Mesothelial cell of epicardium (in vitro differentiated cells): ENCODE measurements around the gene P2RY2. TPM values are rescaled to one million over a fixed set of nuclear protein-coding genes. Genes with fewer than 3 reads are reported as not detected.

ENCODE experiments used
- DNase-seq, 2 experiments: peaks; one replicate each; pipeline ENCODE4 v3.0.0; 2021; ENCODE audit warnings: low spot score in 2 of 2; ENCODE audit not compliant: unreplicated experiment in 2 of 2
- H3K27ac Mint-ChIP-seq: 2 replicates; pipeline ENCODE4 v1.8.0; 2021; ENCODE audit warnings: mixed read lengths
- H3K27me3 Mint-ChIP-seq: 2 replicates; pipeline ENCODE4 v1.8.0; 2021; ENCODE audit warnings: low read depth, mixed read lengths
- H3K36me3 Mint-ChIP-seq: 2 replicates; pipeline ENCODE4 v1.8.0; 2021; ENCODE audit warnings: mixed read lengths
- H3K4me1 Mint-ChIP-seq: 2 replicates; pipeline ENCODE4 v1.8.0; 2021; ENCODE audit warnings: mixed read lengths
- H3K4me3 Mint-ChIP-seq: 2 replicates; pipeline ENCODE4 v1.8.0; 2021; ENCODE audit warnings: mild to moderate bottlenecking, moderate library complexity, mixed read lengths
- H3K9me3 Mint-ChIP-seq: 2 replicates; pipeline ENCODE4 v1.8.0; 2021; ENCODE audit warnings: mixed read lengths
- total RNA-seq: library from RNA; stranded (reverse); gene quantifications from 3 replicates; pipeline ENCODE4 v1.2.1, GENCODE V29; 2021
- TF ChIP-seq, protein P1 (sequence below): fragments of 200-600 bp; sonication (generic); IDR thresholded peaks from one replicate; pipeline ENCODE4 v1.5.0; 2021; ENCODE audit warnings: antibody characterized with exemption; ENCODE audit not compliant: unreplicated experiment

Gene P2RY2
- total RNA-seq, 1 donor from 2014 or later, result 4.5 TPM

DNA sequence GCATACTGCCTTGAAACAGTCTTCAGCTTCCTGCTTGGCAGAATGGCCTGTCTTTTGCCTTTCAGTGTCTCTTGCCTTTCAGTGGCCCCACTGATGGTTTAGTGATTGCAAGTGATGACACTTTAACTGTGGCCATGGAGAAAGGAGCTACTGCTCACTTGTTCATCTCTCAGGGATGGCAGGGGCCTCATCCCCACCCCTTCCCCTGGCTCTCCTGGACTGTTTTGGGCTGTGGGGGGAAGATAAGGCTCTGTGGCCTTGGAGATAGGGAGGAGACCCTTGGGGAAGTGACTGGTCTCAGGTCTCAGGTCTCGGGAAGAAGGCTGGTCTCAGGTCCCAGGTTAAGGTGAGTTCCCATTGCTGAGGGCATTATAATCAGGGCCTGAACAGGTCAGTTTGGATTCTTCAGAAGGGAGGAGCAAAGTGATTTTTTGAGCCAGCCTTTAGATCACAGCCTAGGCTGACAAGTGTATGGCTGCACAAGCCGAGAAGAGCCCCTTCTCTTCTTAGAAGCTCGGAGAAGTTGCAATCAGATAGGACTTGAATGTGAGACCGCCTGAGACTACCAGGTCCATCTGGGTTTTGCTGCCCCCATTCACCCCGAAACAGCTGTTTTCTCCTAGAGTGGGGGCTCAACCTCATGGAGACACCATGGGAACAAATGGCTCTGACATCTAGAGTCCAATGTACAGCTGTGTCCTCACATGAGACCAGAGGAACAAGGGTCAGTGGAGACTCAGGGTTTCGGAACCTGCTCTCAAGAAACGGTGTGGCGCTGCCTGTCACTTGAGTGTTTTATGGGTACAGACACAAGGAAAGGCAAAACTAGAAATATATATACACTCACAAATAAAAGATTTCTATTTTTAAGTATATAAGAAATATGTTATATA is 15.9 kb upstream of the P2RY2 start:
- Mint-ChIP-seq H3K27ac (no peak overlapping the region), H3K36me3 (peaks cover 1% of the 10 kb centered on the region), H3K9me3 (no peaks in the 10 kb centered on the region), H3K4me1 (peaks cover 40% of the 10 kb centered on the region), H3K27me3 (no peaks in the 10 kb centered on the region), H3K4me3 (no peak overlapping the region)
- TF ChIP-seq, protein P1, sequence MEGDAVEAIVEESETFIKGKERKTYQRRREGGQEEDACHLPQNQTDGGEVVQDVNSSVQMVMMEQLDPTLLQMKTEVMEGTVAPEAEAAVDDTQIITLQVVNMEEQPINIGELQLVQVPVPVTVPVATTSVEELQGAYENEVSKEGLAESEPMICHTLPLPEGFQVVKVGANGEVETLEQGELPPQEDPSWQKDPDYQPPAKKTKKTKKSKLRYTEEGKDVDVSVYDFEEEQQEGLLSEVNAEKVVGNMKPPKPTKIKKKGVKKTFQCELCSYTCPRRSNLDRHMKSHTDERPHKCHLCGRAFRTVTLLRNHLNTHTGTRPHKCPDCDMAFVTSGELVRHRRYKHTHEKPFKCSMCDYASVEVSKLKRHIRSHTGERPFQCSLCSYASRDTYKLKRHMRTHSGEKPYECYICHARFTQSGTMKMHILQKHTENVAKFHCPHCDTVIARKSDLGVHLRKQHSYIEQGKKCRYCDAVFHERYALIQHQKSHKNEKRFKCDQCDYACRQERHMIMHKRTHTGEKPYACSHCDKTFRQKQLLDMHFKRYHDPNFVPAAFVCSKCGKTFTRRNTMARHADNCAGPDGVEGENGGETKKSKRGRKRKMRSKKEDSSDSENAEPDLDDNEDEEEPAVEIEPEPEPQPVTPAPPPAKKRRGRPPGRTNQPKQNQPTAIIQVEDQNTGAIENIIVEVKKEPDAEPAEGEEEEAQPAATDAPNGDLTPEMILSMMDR, result no peak
- no peak for DNase-seq

DNA sequence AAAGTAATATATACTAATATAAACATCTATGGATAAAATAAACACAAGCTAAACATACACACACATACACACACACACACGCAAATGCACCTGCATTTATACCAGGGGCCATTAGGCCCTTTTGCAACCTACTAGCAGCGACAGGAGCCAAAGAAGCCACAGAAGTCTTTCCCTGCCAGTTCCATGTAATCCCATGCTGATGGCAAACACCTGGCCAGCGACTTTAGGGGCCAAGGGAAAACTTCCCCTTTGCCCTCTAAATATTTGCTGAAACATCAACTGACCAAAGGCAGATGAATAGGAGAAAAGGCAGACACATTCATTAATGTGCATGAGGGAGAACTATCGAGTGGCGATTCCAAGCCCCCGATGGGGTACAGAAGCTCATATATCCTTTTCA is 14.8 kb upstream of the P2RY2 start:
- peaks cover 1% of the 10 kb centered on the region for H3K36me3 Mint-ChIP-seq
- TF ChIP-seq, protein P1, result no peak
- no peaks in the 10 kb centered on the region for H3K9me3 Mint-ChIP-seq
- H3K4me3 Mint-ChIP-seq, result no peak overlapping the region
- no peak overlapping the region for H3K27ac Mint-ChIP-seq
- peaks cover 42% of the 10 kb centered on the region for H3K4me1 Mint-ChIP-seq
- no peak for DNase-seq
- no peaks in the 10 kb centered on the region for H3K27me3 Mint-ChIP-seq

DNA sequence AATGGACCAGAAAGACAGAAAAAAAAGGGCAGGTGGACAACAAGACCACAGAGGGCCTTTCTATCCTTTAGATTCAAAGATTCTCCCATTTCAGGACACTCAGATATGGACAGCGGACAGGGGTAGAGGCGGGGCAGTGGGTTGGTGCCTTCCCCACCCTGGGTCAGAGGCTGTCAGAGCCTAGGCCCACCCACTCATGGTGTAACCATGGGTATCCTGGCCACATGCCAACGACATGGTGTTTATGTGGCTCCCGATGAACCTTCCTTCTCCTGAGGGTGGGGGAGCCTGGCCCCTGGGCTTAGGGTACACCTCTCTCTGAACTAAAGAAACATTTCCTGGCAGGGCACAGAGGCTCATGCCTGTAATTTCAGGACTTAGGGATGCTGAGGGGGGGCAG is 14.3 kb upstream of the P2RY2 start:
- DNase-seq, result no peak
- H3K4me3 Mint-ChIP-seq, result no peak overlapping the region
- H3K36me3 Mint-ChIP-seq, result peaks cover 1% of the 10 kb centered on the region
- H3K9me3 Mint-ChIP-seq, result peaks cover under 1% of the 10 kb centered on the region
- TF ChIP-seq, protein P1, result no peak
- H3K27me3 Mint-ChIP-seq, result no peaks in the 10 kb centered on the region
- no peak overlapping the region for H3K27ac Mint-ChIP-seq
- H3K4me1 Mint-ChIP-seq, result peaks cover 38% of the 10 kb centered on the region

DNA sequence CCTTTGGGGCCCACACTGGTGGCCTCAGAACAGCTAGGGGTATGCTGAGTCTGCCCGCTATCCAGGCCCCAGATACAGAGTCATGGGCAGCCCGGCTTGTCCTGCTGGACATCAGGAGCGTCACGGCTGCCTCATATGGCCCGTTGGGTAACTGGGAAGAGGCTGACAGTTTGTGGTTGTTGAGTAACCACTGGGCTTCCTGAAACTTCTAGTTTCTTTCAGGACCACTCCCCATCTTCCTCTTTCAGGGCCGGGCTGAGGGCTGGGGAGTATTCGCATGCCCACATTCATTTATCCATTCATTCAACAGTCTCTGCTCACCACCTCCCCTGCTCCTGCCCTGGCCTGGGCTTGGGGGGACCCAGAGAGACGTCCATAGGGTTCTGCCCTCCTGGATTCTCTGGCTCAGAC is 13.4 kb upstream of the P2RY2 start:
- H3K4me3 Mint-ChIP-seq, result no peak overlapping the region
- peaks cover 1% of the 10 kb centered on the region for H3K36me3 Mint-ChIP-seq
- no peak for DNase-seq
- H3K9me3 Mint-ChIP-seq, result peaks cover 4% of the 10 kb centered on the region
- H3K4me1 Mint-ChIP-seq, result peaks cover 38% of the 10 kb centered on the region
- no peaks in the 10 kb centered on the region for H3K27me3 Mint-ChIP-seq
- TF ChIP-seq, protein P1, result no peak
- H3K27ac Mint-ChIP-seq, result no peak overlapping the region

DNA sequence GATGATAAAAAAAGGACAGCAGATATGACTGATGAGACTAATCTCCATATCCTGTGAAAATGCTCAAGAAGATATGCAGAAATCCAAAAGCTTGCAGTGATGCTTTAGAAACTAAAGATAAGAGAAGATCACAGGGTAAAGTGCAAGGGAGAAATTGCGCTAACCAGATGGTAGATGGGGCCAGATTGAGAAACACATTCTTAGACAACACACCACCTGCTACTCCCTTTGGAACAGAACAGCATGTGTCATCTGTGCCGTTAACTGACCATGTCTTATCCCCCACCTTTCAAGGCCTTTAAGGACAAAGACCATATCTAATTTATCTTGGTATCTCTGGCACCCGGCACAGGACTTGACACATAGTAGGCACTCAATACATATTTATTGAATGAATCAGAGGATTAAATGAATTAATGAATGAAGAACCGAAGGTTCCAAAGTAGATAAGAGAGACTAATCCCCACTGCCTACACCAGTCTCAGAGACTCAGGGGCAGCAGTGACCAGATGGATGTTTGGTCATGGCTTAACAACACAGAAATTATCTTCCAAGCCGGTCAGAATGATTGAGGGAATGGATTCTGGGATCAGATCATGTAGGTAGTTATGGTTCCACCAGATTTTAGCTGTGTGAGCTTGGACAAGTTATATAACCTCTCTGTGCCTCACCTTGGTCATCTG is 12.3 kb upstream of the P2RY2 start:
- H3K4me1 Mint-ChIP-seq, result peaks cover 29% of the 10 kb centered on the region
- TF ChIP-seq, protein P1, result no peak
- no peak for DNase-seq
- no peak overlapping the region for H3K27ac Mint-ChIP-seq
- H3K4me3 Mint-ChIP-seq, result no peak overlapping the region
- peaks cover 4% of the 10 kb centered on the region for H3K9me3 Mint-ChIP-seq
- no peaks in the 10 kb centered on the region for H3K27me3 Mint-ChIP-seq
- H3K36me3 Mint-ChIP-seq, result peaks cover 1% of the 10 kb centered on the region
